GM18505 (cell line): Measurements from ENCODE around the gene ASXL3.

Source experiments
- ATAC-seq: cut with Tn5 transposase; IDR thresholded peaks from one replicate; pipeline ENCODE4 v1.9.1; 2021; ENCODE audit not compliant: unreplicated experiment
- POLR2A ChIP-seq: IDR thresholded peaks from 4 replicates; pipeline ENCODE4 v1.6.1; 2011; ENCODE audit warnings: borderline replicate concordance; ENCODE audit not compliant: insufficient read depth, insufficient read length; ENCODE audit errors: extremely low read depth

Gene ASXL3

DNA sequence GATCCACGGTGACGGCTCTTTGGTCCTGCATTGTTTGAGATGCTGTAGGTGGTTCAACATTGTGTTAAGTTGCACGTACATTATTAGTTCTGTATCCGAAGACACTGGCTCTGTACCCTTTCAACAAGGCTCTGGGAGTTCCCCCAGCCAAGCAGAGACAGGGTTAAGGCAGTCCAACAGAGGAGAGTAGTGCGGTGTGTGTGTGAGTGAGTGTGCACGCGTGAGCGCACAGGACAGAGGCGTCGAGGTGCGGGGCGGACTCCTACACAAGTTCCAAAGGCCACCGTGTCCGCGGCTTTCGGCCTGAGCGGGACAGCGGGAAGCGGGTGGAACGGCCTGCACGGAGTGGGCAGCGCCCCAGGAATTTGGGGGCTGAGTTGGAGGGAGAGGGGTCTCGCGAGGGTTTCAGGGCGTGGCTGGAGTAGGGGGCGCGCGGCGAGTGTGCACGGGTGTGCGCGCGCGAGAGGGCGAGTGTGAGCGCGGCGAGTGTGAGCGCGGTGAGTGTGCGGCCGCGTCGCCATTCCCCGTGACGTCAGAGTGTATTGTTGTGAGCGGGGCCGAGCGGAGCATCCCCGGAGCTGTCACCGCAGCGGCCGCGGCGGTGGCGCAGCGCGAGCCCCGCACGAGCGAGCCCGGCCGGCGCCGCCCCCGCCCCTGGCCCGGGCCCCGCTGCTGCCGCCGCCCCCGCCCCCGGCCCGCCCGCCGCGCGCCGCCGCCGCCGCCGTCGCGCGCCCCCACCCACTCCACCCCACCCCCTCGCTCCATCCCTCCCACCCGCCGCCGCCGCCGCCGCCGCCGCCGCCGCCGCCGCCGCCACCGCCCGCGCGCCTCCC is at the start of gene ASXL3:
ASXL3 (plus strand) TSS at position 535 of the 833 bp plus-strand sequence. CDS start 413 bp downstream, outside the sequence.
- TF ChIP-seq POLR2A = no peak
- ATAC-seq = no peak

DNA sequence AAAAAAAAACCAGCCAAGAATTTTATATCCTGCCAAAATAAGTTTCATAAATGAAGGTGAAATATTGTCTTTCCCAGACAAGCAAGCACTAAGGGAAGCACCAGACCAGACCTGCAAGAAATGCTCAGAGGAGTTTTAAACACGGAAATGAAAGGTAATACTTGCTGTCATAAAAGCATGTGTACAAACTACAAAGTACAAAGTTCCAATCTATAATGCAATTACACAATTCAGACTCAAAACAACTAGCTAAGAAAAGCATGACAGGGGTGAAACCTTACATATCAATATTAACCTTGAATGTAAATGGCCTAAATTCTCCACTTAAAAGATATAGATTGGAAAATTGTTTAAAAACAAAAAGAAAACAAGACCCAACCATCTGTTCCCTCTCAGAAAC is 45.0 kb upstream of the ASXL3 start:
- TF ChIP-seq POLR2A = no peak
- no peak for ATAC-seq

DNA sequence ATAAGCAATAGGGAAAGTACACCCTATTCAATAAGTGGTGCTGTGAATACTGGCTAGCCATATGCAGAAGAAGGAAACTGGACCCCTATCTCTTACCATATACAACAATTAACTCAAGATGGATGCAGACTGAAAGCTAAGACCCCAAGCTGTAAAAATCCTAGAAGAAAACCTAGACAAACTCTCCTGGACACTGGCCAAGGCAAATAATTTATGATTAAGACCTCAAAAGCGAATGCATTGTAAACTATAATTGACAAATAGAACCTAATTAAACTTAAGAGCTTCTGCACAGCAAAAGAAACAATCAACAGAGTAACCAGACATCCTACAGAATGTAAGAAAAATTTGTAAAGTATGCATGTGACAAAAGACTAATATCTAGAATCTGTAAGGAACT is 41.1 kb upstream of the ASXL3 start:
- ATAC-seq = no peak
- no peak for TF ChIP-seq POLR2A

DNA sequence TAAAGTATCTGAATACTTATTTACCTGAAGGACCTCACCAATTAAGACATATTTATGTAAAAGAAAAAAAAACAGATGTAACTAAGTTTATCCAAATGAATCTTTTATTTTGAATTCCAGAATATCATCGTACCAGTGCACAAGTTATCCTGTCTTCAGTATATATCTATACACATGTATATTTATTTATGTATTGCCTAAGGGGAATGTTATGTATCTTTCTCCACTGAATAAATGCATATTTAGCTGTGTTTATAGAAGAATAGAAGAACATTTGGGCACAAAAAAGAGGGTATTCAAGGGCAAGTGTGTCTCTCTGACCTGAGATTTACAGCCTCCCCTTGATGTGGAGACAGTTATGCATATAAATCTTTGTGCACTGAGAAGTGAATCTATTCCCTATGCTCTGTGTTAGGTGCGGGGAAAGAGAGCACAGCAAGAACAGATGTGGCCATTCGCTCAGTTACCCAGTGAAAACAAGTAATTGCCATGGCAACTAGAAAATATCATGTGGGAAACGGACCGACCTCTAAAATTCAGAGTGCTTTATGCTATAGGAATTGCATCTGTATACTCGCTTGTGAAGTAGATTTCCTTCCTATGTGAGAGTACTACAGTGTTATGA is 39.5 kb upstream of the ASXL3 start:
- TF ChIP-seq POLR2A = no peak
- no peak for ATAC-seq

DNA sequence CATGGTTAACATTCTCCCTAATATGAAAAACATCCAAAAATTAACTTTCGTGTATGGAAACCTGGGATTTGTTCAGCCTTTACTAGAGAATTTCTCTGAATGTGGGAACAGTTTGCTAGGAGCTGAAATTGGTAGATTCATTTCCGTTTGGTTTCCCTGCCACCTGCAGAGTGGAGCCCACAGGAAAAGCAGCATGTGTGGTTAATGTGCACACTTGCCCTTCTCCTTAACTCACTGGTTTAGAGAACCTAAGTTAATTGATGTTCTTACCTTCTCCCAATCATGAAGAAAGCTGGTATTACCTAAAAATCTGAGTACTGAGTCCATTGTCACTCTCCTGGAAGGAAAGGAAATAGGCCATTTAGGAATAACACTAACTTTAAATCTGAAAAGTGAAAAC is 37.6 kb upstream of the ASXL3 start:
- no peak for ATAC-seq
- no peak for TF ChIP-seq POLR2A

DNA sequence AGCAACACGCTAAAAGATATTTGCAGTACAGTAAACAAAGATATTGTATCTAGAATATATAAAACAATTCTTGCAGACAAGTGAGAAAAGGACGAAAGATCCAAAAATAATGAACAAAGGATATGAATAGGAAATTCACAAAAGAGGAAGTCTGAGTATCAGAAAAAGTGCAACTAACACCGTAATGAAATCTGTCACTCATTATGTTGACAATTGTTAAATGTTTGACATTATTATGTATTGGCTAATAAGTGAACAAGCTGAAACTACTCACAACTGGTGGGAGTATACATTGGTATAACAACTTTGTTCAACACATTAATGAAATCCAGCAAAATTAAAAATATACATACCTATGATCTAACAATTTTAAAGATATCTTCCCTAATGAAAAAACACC is 36.7 kb upstream of the ASXL3 start:
- TF ChIP-seq POLR2A = no peak
- ATAC-seq = no peak

DNA sequence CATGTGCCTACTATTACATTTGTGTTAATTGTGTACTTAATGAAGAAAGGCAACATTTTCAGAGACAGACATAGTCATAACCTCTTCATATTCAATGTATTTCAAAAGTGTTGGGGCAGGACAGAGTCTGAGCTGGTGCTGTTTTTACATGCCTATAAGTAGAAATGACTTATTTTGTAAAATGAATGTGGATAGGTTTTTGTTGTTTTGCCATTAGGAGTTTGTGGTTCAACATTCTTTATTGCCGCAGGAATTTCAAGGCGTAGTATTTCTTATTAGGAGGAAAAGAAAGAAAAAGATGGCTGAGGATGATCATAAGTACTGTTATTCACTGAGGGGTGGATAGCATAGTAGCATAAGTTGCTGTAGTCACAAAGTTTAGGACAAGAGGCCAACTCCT is 21.2 kb upstream of the ASXL3 start:
- TF ChIP-seq POLR2A = no peak

DNA sequence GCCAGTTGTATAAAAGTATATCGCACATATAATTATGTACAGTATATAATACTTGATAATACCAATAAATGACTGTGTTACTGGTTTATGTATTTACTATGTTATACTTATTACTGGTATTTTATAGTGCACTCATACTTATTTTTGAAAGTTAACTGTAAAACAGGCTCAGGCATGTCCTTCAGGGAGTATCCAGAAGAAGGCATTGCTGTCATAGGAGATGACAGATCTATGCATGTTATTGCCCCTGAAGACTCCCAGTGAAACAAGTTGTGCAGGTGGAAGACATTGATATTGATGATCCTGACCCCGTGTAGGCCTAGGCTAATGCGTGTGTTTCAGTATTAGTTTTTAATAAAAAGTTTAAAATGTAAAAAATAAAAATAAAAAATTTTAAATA is 20.3 kb upstream of the ASXL3 start:
- ATAC-seq = no peak
- TF ChIP-seq POLR2A = no peak

More for the DNA sequence above, 21.2 kb upstream of the ASXL3 start:
- no peak for ATAC-seq

DNA sequence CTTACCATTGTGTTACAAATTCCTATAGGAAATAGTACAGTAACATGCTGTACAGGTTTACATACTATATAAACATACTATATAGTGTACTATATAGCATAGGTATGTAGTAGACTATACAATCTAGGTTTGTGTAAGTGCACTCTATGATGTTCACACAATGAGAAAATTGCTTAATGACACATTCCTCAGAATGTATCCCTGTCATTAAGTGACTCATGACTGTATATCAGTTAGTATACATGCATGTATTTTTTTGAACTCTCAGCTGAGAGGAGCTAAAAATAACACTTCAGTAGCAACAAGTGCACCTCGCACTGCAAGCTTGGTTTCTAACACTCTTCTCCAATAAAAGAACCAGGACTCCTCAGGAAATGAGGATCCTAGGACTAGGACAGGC is 19.5 kb upstream of the ASXL3 start:
- no peak for TF ChIP-seq POLR2A
- no peak for ATAC-seq

DNA sequence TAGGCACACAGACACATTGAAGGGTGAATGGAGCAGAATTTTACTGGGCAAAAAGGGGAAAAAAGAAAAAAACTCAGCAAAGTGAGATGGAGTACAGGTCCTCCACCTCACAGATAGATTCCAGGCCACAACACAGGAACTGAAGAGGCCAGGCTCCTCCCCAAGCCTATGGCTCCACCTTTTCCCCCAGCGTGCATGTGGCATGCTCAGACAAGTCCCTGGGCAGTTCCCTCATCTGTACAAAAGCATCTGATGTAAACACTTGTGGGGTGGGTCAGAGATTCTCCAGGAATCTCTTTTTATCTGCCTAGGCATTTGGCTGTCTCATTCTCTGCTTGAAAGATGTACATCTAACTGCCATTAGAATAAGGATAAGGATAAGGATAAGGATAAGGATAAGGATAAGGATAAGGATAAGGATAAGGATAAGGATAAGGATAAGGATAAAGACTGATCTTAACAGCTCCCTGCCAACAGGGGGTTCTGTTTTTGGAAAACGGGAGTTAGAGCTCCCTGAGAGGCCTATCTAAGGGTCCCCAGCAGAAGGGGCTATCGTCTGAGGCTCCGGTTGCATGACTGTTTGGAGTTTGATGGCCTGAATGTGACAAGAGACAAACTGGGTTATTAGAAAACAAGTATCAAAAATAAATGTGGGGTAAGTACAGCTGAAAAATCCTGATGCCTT is 17.2 kb upstream of the ASXL3 start:
- TF ChIP-seq POLR2A = no peak
- peak; percentile 84 for ATAC-seq

DNA sequence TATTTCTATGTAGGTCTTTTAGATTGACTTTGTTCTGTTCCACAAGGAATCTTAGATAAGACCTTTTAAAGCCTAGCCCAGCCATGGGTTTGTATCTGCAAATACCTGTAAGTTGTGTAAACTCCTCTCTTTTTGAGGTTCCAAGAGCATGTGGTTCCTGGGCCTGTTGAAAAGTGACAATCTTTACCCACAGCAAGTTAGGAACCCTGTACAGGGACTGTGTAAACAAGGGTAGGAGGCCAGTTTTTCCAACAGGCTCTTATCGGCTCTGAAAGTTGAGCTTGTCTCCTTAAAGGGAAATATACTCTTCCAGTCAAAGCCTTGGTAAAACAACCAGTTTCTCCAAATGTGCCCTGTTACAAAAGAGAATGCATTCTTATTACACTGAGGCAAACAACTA is 15.3 kb upstream of the ASXL3 start:
- TF ChIP-seq POLR2A = no peak
- ATAC-seq = no peak

DNA sequence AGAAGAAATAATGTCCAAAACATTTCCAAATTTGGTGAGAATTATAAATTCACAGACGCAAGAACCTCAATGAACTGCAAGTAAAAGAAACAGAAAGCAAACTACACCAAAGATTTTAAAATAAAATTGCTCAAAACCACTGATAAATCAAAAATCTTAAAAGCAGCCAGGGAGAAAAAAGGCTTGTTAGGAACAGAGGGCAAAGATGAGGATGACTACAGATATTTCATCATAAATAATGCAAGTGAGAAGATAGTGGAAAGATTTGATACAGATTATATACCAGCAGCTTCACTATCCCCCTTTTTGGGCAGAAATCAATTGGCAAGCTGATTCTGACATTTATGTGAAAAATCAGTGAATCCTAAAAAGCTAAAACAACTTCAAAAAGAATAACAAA is 10.3 kb upstream of the ASXL3 start:
- TF ChIP-seq POLR2A = no peak
- no peak for ATAC-seq

DNA sequence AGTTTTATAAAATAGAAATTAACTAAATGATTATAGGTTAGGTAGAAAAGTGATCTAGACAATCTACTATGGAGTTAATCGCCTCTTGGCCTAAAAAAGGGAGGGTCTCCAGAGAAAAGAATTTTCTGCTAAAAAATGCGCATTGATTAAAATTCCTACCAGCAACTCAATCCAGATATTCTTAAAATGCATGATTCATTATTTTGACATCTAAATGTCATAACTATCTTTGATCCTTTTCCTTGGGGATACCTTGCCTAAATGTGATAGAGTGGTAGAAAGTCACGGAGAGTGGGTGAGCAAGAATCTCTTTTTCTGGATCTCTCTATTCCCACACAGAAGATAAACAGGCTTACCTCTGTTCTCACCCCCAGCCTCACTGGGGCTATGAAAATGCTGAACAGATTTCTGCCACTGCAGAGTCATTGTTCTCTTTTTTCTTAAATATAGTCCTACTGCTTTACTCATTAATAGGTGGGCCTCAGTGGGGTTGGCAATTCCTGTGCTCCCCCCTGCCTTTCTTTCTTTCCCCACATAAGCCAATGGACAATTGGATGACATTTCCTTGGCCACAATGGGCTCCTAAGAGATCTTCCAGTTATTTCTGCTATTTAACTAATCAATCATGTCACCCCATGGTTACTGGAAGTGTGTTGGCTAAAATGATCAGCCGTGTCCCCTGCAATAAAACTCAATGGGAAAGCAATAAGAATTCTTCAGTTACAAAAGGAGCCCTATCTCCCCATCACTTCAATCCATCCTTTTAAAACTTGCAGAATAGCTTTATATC is 5.8 kb upstream of the ASXL3 start:
- no peak for ATAC-seq
- no peak for TF ChIP-seq POLR2A
